ENCODE data around the gene HNRNPL.
"Not testable (repeated sequence)": the region's sequence is repeated elsewhere in the genome, so short reads cannot be mapped to it uniquely, and the experiment has no call there.

The HNRNPL gene

GRCh38 chr19:38800577-38801347 is 49.0 kb downstream of the HNRNPL start:
- DNase-seq (ENCODE audit: low spot score): no peak

- DNase-seq (ENCODE audit: low spot score): no peak
These were observed 50.7 kb downstream of the HNRNPL start for GRCh38 chr19:38799104-38799503.

DNA sequence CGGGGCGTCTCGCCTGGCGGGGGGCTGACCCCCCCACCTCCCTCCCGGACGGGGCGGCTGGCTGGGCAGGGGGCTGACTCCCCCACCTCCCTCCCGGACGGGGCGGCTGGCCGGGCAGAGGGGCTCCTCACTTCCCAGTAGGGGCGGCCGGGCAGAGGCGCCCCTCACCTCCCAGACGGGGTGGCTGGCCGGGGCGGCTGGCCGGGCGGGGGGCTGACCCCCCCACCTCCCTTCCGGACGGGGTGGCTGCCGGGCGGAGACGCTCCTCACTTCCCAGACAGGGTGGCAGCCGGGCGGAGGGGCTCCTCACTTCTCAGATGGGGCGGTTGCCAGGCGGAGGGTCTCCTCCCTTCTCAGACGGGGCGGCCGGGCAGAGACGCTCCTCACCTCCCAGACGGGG is 52.0 kb downstream of the HNRNPL start:
- not testable (repeated sequence) for DNase-seq (ENCODE audit: low spot score)

GRCh38 chr19:38796154-38796553 is 53.6 kb downstream of the HNRNPL start:
- DNase-seq (ENCODE audit: low spot score): no peak

DNA sequence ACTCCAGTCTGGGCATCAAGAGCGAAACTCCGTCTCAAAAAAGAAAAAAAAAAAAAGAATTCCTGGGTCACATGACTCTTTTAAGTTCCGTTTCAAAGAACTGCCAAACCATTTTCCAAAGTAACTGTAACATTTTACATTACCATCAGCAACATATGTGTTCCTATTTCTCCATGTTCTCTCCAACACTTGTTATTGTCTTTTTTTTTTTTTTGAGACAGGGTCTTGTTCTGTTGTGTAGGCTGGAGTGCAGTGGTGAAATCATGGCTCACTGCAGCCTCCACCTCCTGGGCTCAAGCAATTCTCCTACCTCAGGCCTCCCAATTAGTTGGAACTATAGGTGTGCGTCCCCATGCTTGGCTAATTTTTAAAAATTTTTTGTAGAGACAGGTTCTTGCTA is 54.2 kb downstream of the HNRNPL start:
- DNase-seq (ENCODE audit: low spot score): no peak

GRCh38 chr19:38793671-38794070 is 56.1 kb downstream of the HNRNPL start:
- DNase-seq (ENCODE audit: low spot score): no peak

GRCh38 chr19:38793177-38793576 is 56.6 kb downstream of the HNRNPL start:
- DNase-seq (ENCODE audit: low spot score): peak; percentile 52

DNA sequence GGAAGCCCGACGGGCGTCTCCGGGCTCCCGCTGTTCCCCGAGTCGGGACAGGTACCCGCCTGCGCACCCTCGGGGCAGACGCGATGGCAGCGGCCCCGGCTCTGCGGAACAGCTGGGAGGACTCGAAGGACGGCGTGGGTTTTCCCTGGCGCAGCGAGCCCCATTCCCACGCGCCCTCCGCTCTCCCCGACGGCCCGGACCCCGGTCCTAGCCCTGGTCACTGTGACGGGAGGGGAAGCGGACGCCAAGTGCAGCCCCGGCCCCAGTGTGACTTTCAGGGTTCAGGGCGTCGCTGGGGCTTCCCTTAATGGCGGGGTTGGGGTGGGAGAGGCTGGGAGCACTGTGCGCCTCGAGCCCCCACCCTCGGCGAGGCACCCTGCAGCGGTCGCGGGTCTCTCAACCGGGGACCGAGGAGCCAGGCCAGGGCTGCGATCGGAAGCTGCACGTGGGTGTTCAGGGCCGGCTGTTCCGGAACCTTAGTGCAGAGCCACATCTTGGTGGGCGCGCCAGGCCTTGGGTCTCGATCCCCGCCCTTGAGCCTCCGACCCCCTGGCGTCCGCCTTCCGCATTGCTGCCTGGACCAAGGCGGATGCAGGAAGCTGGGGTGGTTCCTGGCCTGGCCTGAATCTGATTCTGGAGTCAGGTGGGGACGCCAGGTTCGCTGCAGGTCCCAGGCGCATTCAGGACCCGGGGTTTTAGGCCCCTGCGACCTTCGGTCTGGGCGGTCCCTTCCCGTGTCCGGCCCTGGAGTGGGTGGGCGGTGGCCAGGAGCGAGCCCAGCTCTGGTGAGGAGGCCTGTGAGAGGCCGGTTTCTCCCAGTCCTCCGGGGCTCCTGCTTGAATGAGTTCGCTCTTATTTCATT is 57.3 kb downstream of the HNRNPL start:
- DNase-seq (ENCODE audit: low spot score): peak; percentile 69

- DNase-seq (ENCODE audit: low spot score): not testable (repeated sequence)
These were observed 58.2 kb downstream of the HNRNPL start for GRCh38 chr19:38791451-38792064.

- DNase-seq (ENCODE audit: low spot score): not testable (repeated sequence)
These were observed 59.0 kb downstream of the HNRNPL start for GRCh38 chr19:38790507-38791403.

- no peak for DNase-seq (ENCODE audit: low spot score)
These were observed 61.1 kb downstream of the HNRNPL start, which contains the start of gene LGALS7B for GRCh38 chr19:38788478-38789243. TSS of gene LGALS7B (plus strand) at chr19:38789200. CDS start at chr19:38789227, 27 bp downstream.

GRCh38 chr19:38786572-38787265 is 63.1 kb downstream of the HNRNPL start:
- DNase-seq (ENCODE audit: low spot score): no peak
